GM21619 (cell line): ENCODE results near the gene B4GALNT1.
"Not testable (repeated sequence)": the region's sequence is repeated elsewhere in the genome, so short reads cannot be mapped to it uniquely, and the experiment has no call there.

ENCODE experiments used
- ATAC-seq: cut with Tn5 transposase; IDR thresholded peaks from one replicate; pipeline ENCODE4 v1.9.1; 2021; ENCODE audit not compliant: unreplicated experiment

The B4GALNT1 gene

GRCh38 chr12:57621497-57622292 is 11.3 kb downstream of the B4GALNT1 start:
- peak; percentile 62 for ATAC-seq

DNA sequence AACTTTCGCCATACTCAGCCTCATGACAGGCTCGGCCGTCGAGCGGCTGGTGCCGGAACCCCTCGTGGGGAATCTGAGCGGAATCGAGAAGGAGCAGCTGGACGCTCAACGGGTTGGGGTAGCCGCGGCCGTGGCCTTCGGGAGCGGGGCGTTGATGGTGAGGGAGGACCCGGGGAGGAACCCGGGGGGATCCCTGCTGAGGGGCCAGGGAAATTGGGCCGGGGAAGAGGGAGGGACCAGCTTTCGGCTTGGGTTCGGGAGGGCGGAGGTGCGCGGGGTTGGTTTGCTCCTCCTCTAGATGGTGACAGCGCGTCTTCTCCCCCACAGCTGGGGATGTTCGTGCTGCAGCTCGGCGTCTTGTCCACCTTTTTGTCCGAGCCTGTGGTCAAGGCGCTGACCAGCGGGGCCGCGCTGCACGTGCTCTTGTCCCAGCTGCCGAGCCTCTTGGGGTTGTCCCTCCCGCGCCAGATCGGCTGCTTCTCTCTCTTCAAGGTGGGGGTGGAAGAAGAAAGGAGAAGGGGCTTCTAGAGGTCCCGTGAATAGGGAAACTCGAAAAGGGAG is 12.0 kb downstream of the B4GALNT1 start:
- ATAC-seq: no peak

DNA sequence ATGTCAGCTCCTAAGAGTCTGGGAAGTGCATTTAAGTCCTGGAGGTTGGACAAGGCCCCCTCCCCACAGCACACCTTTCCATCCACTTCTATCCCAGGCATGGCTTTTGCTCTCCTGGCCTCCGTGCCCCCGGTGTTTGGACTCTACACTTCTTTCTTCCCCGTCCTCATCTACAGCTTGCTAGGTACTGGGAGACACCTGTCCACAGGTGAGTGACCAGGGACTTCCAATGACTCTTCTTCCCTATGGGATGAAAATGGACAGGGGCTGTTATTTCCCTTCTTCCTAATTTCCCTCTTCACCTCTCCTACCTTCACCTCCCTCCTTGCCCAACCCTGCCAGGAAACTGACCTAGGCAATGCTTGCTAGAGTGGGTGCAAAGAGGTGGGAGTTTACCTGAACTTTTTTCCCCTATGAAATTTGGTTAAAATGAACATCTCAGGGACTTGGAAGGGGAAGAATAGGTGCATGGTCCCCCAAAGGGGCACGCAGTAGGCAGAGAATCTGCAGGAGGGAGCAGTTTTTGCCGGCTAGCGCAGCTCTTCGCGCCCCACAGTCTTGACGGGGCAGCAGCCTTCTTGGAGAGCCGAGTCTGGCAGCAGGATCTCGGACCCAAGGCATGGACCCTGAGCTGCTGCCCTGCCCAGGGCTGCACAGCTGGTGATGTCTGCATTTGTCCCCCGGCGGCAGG is 12.6 kb downstream of the B4GALNT1 start:
- no peak for ATAC-seq

DNA sequence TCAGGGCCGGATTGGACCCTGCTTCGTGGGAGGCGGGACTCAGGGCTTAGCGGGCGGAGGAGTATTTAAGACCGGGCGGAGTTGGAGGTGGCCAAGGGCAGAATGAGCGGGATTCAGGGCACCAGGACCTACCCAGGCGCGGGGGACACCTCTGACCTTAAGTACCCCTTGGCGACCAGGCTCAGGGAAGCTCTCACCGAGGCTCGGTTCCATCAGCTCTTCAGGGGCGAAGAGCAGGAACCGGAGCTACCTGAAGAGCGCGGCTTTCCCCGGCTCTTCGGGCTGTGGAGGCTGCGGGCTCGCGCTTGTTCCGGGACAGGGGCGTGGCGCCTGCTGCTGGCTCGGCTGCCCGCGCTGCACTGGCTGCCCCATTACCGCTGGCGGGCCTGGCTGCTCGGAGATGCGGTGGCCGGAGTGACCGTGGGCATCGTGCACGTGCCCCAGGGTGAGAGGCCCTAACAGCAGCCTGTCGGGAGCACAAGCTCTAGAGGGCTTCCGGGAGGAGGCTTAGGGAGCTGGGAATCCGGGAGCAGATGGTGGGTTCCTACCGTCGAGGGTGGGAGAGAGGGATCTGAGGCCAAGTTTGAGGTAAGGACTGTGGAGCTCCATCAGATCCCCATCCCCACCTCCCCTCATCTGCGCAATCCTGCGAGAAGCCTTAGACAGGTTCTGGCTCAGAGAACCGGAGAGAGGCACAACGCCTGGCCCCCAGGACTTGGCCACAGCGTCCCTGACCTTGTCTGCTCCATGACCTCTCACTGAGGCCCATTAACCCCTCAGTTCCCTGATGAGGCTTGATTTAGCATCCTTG is 13.4 kb downstream of the B4GALNT1 start:
- no peak for ATAC-seq

DNA sequence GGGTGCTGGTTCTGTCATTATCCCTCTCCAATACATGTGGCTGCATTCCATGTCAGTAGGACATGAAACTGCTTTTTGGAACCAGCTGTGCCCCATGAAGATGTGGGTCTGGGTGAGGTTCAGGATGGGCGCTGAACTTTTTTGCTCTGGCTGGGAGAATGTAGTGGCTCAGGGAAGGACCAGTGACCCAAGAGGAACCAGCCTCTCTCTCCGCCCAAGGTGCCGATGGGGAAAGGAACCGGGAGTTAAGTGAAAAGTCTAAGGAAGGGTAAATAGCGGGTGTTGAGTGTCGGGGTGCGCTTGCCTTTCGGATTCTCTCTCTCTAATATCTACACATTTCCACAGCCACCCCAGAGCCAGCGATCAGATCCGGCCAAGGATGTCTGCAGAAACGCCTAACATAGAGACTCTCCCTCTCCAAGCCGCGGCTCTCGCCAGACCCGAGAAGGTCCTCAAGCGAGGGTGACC is 14.0 kb downstream of the B4GALNT1 start:
- ATAC-seq: no peak

DNA sequence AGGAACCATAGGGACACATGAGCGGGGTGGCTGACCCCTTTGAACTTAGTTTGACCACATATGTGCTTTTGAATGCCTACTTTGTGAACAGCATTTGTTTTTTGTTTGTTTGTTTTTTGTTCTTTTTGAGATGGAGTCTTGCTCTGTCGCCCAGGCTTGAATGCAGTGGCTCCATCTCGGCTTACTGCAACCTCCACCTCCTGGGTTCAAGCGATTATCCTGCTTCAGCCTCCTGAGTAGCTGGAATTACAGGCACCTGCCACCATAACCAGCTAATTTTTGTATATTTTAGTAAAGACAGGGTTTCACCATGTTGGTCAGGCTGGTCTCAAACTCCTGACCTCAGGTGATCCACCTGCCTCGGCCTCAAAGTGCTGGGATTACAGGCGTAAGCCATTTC is 14.6 kb downstream of the B4GALNT1 start:
- not testable (repeated sequence) for ATAC-seq

DNA sequence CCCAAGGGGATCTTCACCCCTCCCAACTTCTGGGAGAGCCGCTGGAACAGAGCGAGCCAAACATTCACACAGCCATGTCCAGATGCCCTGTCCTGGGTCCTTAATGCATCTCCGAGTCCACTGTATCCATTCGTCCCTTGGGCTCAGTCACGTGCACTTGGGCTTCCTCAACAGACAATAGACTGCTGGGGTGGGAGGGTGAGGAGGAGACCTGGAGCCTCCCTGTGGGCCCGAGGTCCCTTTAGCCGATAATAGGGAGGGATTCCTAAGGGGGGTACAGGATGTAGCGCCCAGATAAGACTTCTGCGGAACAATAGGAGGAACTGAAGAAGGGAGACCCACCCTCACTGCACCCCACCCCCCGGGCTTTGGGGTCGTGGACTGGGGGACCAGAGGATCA is 15.1 kb downstream of the B4GALNT1 start:
- no peak for ATAC-seq

DNA sequence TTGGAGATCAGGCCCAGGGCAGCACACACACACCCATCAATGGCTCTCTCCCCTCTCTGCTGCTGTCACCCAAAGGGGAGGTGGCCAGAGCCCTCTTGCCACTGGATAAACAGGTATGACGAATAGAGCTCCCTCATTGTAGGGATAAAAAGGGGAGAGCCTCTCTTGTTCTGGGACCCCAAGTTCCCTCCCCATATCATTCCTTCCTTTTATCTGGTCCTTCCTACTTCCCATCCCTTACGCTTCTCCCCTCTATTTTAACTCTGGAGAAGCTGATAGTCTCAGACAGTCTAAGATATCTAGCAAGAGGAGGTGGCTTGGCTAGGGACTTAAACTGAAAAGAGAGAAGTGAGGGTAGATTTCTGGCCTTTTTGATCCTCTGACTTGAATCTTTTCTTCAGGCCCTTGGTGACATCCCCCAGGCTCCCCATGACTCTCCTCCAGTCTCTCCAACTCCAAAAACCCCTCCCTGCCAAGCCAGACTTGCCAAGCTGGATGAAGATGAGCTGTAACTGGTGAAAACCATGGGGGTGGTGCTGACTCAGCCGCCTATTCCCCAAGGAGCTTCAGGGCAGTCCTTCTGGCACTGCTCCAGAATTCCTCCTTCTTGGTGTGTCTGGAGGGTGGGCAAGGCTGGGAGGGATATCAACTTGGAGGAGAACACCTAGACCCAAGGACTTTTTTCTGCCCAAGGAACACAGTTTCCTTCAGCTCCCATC is 16.5 kb downstream of the B4GALNT1 start:
- no peak for ATAC-seq

DNA sequence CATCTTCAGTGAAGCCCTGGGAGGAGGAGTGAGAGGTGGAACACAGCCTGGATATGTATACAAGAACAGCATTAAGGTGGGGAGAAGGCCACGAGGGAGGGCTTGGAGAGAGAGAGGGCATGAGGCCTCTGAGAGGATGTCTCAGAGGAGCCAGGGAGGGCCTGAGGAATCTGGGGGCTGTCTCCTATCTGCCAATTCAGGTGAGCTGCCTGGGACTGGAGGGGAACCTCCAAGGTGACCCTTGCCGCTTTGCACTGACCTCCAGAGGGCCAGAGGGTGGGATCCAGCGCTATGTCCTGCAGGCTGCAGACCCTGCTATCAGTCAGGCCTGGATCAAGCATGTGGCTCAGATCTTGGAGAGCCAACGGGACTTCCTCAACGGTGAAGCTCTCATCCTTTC is 17.4 kb downstream of the B4GALNT1 start:
- ATAC-seq: no peak

- no peak for ATAC-seq
These were observed 18.0 kb downstream of the B4GALNT1 start for GRCh38 chr12:57614948-57615500.

DNA sequence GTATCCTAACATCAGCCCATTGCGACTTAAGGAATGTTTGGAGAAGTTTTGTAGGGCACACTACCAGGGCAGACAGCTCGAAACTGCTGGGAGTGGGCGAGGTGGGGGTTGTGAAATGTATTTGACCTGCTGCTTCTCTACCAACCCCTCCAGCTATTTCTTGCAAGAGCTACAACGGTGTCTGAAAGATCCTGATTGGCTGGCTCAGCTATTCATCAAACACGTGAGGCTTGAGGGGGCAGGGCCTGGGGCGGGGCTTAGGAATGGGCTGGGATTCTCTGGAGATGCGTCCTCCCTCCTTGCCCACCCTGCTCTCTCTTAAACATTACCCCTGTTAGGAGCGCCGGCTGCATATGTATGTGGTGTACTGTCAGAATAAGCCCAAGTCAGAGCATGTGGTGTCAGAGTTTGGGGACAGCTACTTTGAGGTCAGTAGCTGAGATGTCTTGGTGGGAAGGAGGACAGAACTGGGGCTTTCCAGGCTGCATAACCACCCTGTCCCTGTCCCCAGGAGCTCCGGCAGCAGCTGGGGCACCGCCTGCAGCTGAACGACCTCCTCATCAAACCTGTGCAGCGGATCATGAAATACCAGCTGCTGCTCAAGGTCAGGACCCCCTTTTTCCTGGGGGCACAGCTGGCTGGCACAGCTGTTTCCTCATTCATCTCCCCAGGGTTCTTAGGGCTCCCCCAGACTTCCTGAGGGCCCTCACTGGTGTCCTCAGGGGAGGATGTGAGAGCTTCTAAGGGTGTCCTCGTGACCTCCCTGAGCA is 18.6 kb downstream of the B4GALNT1 start:
- ATAC-seq: peak; percentile 56

DNA sequence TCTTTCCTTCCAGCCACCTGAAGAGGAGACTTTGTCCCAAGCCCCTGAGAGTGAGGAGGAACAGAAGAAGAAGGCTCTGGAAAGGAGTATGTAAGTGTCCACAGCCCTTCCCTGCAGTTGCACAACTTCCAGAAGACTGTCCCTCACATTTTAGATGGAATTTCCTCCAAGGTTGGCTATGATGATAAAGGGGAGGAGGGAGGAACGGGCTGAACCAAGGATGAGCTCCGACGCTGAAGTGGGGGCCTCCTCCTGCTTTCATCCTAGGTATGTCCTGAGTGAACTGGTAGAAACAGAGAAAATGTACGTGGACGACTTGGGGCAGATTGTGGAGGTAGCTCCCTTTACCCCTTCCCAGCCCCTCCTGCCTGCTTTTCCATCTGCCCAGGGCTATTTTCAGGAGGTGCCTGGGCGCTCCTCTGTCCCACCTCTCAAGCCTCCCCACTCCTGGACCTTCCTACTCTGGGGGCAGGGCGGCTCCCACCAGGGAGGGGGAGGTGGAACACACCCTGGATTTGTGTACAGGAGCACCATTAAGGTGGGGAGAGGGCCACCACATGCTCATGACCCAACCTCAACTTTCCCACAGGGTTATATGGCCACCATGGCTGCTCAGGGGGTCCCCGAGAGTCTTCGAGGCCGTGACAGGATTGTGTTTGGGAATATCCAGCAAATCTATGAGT is 19.4 kb downstream of the B4GALNT1 start:
- no peak for ATAC-seq

DNA sequence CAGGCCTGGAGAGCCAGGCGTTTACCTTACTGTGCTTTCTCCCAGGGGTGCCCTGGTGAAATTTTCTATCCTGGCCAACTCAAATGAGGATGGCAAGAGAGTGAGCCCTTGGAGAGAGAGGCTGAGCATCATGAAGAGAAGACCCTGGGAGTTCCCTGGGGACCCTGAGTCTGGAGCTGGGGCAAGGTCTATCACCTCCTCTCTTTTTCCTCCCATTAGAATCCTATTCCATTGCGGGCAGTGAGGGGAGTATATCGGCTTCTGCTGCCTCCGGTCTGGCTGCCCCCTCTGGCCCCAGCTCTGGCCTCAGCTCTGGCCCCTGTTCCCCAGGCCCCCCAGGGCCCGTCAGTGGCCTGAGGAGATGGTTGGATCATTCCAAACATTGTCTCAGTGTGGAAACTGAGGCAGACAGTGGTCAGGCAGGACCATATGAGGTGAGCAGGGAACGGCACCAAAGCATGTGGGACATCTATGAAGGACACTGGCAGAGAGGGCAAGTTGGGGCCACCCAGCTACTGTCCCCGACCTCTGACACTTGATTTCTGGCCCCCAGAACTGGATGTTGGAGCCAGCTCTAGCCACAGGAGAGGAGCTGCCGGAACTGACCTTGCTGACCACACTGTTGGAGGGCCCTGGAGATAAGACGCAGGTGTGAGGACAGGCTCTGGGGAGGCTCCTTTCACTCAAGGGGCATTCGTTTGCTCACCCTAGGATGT is 20.1 kb downstream of the B4GALNT1 start:
- no peak for ATAC-seq

DNA sequence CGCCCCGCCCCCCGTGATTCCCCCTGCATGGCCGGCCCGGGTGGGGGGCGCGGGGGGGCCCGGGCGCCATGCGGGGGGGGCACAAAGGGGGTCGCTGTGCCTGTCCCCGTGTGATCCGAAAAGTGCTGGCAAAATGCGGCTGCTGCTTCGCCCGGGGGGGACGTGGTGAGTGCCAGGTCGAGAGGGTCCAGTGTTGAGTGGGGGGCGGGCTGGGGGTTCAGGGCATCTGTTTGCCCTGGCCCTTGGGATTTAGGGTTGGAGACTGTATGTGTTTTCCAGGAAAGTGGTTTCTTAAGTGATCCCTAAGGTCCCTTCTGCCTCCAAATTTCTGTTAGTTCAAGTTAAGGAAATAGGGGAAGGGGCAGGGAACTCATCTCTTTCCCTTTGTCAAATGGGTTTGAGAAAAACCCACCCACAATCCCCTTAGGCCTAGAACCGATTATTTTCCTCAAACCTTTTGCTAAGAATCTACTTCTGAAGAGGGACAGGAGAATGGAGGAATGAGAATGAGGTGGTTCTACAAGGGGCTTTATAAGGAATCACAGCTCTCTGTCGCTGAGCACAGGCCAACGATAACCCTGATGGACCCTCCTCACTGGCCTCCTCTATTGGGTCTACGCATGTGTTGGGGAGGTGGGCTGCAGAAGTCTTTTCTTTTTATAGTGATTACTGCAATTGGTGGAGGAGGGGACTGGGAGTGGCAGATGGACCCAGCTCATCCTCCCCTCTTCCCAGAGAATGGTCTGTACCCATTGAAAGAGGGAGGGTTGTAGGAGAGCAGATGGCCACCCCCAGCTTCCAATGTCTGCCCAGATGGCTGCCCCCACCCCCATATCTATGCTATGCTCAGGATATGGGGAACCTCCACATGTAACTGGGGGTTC is 20.9 kb downstream of the B4GALNT1 start:
- ATAC-seq: no peak

DNA sequence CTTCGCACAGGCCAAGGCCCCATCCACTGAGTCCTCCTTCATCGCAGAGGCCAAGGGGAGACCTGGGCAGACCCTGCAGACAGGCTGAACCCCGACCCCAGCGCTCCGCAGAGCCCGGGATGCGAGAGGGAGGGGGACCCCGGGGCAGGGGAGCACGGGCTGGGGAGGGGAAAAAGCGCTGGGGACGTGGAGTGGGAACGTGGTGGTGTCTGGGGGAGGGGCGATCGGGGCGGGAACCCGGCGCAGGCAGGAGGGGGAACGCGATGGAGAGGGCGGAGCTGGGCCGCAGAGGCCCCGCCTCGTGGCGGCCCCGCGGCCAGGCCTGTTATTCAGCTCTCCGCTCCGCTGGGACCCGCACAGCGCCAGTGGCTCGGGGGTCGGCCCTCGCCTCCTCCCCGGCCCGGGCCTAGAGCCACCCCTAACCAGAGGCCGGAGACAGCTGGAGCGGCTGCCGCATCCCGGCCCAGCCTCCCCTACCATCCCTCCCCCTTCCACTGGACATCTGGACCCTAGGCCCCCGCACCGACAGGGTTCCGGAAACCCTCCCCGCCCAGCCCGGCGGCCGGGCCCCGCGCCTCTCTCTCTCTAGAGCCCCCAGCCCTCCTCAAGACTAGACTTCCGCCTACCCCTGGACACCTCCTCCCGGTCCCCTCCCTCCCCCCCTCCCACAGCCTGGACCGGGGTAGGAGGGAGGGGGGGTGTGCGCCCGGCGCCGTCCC is 21.7 kb downstream of the B4GALNT1 start, which contains the start of gene ARHGEF25:
Gene ARHGEF25, plus strand, starts transcription at position 328 of the 719 bp plus-strand sequence. CDS start 460 bp downstream, outside the sequence.
- no peak for ATAC-seq

DNA sequence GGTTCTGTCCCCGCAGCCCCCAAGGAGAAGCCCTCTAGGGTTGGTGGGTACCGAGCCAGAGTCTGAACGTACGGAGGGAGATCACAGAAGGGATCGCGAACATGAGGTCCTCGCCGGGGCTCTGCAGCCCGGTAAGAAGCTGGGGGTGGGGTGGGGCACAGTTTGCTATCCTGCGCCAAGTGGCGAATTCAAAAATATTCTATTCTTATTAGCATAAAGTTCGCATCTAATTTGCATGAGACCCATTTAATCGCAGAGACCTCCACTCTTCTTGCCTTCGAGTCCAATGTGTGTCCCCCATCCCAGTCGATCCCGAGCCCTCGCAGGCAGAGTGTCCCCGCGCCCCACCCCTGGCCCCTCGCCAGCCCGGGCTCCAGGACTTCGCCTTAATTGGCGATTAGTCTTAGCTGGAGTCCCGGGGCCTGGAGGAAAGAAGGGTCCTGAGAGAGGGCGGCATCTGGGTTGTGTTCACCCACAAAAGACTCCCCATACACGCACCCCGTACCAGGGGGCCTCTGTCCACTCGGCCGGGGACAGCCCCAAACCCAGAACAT is 22.4 kb downstream of the B4GALNT1 start:
- ATAC-seq: no peak
